ENCODE results near the gene TMEM182. TPM values are rescaled to one million over a fixed set of nuclear protein-coding genes. Genes with fewer than 3 reads are reported as not detected.

Gene TMEM182
- total and polyA plus RNA-seq, 9 of the 15 experiments (the other 6 are each of a cell fraction or from before 2014, with no cell fraction given), result 5.2 to 11.4 (median 7.5) TPM

- TF ChIP-seq ZBTB17 (CRISPR knock-in tag; IDR thresholded peaks at IDR 0.05) (no peak), TARDBP (IDR thresholded peaks at IDR 0.05) (no peak), FOS (IDR thresholded peaks at IDR 0.05; ENCODE audit: extremely low read depth, insufficient read length) (no peak), ELF2 (CRISPR knock-in tag; IDR thresholded peaks at IDR 0.05) (peak; percentile 83; the same call in 1 of the 2 replicates), BHLHE40 (IDR thresholded peaks at IDR 0.05; ENCODE audit: low read length) (0 out of 2 replicates have a peak, but pooled peaks have one; percentile 4), SAFB2 (IDR thresholded peaks at IDR 0.05; ENCODE audit: borderline replicate concordance, low read depth, low read length, severe bottlenecking) (no peak), HES1 (IDR thresholded peaks at IDR 0.05; ENCODE audit: low read depth) (no peak), DIDO1 (tag; IDR thresholded peaks at IDR 0.05; ENCODE audit: low read depth) (no peak), NR2C1 (IDR thresholded peaks at IDR 0.05) (no peak), NR2C1 (tag; IDR thresholded peaks at IDR 0.05) (no peak), CBFA2T3 (IDR thresholded peaks at IDR 0.05) (no peak), NELFE (IDR thresholded peaks at IDR 0.05; ENCODE audit: insufficient read depth, insufficient read length) (no peak), SPI1 (IDR thresholded peaks at IDR 0.05; ENCODE audit: borderline replicate concordance, low read depth, low read length) (peak; percentile 61; the same call in 1 of the 2 replicates), ZBTB5 (IDR thresholded peaks at IDR 0.05) (no peak), SP1 (CRISPR knock-in tag; IDR thresholded peaks at IDR 0.05) (peak; percentile 62), POLR2B (IDR thresholded peaks at IDR 0.05; ENCODE audit: low read depth, partially characterized antibody) (peak; percentile 81), CREBBP (IDR thresholded peaks at IDR 0.05; ENCODE audit: low read depth, low read length) (no peak), E2F5 (CRISPR knock-in tag; IDR thresholded peaks at IDR 0.05) (no peak)
- TF ChIP-seq, protein P1, sequence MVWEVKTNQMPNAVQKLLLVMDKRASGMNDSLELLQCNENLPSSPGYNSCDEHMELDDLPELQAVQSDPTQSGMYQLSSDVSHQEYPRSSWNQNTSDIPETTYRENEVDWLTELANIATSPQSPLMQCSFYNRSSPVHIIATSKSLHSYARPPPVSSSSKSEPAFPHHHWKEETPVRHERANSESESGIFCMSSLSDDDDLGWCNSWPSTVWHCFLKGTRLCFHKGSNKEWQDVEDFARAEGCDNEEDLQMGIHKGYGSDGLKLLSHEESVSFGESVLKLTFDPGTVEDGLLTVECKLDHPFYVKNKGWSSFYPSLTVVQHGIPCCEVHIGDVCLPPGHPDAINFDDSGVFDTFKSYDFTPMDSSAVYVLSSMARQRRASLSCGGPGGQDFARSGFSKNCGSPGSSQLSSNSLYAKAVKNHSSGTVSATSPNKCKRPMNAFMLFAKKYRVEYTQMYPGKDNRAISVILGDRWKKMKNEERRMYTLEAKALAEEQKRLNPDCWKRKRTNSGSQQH (CRISPR knock-in tag; IDR thresholded peaks at IDR 0.05), result no peak
- TF ChIP-seq, protein P2, sequence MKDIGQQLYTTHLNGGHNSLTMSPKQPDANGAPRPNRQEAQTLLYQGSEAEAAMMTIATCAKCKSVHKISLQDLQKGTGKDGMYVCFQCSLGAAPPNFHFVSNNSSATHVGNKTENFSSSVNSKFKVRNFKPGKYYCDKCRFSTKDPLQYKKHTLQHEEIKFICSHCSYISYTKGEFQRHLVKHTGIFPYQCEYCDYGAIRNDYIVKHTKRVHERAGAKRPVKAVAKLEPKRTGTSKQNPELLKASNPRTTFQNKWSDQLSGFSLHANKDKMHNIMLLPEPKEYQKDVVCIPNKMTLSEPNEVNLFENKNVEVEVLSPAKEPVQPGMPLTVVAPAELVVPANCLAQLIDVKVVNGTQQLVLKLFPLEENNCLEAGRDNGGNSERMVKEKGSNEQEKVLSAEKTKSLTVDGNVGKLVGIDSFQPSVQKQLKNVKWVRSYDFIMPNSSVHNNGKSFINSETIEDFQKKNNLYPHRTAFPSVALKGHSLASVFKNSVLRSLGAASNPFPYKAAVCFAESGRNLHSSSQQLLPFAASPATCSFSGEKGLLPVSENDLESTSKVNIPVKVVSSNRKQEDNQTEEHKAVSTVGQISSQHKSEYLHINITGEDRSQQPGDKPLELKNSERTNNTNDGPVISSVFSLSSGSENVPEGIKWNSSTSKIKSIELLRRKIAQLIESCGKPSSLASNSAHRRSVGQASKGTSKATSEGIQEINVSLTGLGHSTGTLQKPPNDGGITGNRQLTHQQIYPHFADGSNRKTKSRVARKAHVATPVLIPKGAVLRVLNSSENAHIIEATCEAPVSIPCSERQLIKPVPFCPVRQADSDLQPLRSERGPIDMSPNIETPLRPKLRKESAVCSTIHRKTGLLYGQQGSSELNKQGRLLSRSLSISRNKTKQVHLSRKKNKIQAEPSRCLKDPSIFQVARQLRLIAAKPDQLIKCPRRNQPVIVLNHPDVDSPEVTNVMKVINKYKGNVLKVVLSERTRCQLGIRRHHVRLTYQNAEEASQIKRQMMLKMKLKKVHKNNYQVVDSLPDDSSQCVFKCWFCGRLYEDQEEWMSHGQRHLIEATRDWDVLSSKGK (CRISPR knock-in tag; IDR thresholded peaks at IDR 0.05), result no peak
Measured at GRCh38 chr2:102736410-102737409, 25.1 kb upstream of the TMEM182 start (continued).

Measured in K562 (cell line).